Stimulated activated CD4-positive, alpha-beta T cell treated with anti-CD3 and anti-CD28 coated beads, Interleukin-12 subunit alpha, Interleukin-12 subunit beta, amount 100 ng/mL, for 48 hours (primary cell): ENCODE measurements around the gene NIPBL.
"Not testable (repeated sequence)": the region's sequence is repeated elsewhere in the genome, so short reads cannot be mapped to it uniquely, and the experiment has no call there.

ENCODE experiments used
- DNase-seq, 3 donors: peaks; one replicate each; pipeline ENCODE4 v3.0.0-alpha.2; 2020; ENCODE audit warnings: low read depth in 2 of 3, low spot score in 1 of 3

NIPBL gene

DNA sequence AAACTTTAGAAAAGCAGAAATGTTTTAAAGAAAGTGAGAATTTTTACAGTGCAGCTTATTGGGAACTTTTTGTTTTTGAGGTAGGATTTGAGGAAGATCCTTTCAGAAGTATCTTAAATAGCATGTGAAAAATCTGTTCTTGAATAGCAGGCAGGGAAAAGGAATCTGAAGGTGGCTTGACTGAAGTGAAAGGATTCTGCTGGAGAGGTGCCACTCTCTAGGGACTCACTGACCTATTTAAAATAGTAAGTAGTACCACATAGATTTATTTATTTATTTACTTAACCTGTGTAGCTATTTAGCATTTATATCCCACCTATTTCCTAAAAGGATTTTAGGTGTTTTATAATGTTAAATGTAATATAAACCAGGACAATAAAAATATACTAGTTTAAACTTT is 69.1 kb downstream of the NIPBL start:
- no peak for DNase-seq

DNA sequence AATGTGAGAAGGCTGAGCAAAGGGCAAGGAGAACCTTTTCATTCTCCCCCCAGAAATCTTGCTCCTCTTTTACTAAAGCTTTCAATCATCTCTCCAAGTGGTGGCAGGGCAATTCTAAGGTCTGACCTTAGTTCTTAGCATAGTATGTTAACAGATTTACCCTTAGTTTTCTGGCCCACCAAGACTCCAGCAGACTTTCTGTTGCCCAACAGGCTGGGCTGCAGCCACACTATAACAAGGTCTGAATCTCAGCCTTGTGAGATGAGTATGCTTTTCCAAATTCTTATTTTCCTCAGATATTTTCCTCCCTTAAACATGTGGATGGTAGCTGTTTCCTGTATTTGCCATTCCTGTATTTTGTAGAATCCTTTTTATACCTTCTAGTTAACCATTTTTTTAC is 69.5 kb downstream of the NIPBL start:
- no peak for DNase-seq

DNA sequence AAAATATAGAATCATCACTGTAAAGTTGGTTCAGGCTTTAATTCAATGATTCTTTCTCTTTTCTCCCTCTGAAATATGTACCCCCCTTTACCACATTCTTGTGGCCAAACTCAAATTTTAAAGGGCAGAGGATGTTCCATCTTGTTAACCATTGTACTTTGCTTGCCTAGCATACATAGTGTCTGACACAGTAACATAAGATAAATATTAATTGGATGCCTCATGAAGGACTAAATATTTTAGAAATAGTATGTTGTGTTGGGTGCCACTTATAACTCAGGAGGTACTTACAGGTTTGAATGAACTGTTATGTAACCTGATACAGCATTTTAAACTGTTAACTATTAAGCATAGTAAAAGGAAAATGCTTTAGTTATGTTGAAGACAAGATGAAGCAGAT is 71.5 kb downstream of the NIPBL start:
- DNase-seq, result no peak

DNA sequence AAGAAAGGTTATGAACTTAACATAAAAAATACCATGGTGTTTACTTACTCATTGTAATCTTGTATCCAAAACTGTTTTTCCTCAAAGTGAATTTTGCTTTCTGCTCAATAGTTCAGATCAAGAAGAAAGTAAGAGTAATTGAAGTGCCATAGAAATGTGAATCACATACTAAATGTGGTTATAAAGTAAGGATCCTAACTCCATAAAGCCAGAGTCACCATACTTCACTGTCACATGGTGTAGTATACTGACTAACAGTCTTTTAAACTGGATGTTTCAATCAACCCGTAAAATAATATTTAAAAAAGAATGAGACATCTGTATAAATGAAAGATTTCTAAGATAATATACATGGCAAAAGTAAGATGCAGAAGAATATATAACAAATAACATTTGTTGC is 72.1 kb downstream of the NIPBL start:
- DNase-seq, result no peak

DNA sequence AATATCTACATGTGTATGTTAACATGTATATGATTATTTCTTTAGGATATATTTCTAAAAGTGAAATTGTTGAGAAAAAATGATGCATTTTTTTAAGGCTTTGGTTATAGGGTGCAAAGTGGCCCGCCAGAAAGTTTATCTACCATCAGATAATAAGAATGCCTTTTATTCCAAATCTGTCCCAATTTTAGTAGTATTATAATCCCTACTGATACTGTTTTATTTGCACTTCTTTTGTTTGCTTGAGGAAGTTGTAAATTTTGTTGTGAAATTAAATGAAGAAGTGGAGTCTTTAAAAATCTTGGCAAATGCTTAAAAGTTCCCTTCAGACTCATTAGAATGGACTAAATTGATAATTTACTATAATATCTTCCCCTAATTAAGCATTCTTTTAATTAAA is 73.0 kb downstream of the NIPBL start:
- DNase-seq, result no peak

DNA sequence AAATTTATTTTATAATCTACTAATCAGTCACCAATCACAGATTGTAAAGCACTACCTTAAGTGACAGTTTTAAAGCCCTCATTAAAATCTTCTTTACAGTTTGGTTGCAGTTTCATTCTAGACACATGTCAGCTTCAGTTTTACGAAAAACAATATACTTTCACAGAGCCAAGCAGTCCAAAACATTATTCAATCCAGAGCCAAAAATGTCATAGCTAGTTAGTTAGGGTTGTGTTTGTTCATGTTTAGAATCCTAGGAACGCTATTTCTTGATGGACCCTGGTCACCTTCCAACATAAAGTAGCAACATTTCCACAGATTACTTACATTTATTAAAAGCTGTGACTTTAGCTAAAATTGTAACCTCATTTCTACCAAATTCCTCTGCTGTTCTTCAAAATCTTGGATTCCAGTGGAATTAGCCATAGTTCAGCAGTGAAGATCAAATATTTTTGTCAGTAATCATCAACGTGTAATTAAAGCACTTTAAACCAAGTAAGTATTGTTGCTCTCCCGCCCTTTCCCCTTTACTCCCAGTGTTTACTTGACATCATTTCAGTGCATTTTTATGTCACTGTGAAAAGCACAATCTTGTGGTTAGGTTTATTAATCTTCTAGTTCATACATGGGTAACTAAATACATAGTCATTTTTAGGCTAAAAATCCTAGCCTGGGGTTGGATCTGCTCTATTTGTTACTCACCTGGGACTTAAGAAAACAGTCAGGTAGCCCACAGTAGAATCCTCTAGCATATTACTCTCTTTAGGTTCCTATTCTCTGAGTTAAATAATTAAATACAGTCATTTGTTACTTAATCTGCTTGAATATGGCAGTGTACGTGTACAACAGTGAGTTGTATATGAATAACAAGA is 74.3 kb downstream of the NIPBL start:
- no peak for DNase-seq

DNA sequence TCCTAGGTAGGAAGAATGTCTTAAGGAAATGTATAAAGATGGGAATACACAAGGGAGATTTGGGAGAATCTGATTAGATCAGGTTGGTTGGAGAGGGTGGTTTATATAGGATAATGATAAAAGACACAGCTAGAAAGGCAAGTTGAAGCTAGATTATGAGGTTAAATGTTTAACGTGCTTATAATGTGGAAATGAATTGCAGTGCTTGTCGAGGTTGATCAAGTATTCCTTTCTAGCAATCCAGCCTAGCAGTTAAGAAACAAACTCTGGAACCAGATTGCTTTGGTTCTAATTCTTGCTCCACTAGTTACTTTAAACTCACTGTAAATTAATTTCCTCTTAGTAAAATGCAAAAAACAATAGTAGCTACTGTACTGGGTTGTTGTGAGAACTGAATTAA is 76.5 kb downstream of the NIPBL start:
- no peak for DNase-seq

DNA sequence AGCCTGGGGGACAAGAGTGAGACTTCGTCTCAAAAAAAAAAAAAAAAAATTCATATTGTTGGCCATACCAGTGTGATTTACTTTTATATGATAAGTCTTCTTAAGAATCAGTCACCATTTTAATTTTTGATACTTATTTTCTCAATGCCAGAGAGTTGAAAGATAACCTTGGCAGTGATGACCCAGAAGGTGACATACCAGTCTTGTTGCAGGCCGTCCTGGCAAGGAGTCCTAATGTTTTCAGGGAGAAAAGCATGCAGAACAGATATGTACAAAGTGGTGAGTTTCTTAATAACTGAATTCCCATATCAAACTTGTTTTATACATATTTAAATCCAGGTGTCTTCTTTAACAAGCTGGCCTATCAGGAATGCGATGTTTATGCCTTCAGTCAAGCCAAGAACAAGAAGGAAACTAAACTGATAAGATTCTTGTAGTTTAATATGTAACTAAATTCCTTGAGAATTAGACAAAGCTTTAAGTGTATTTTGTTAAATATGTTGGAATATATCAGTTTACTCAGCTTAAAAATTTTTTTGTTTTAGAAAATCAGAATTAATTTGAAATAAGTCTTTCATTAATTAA is 81.5 kb downstream of the NIPBL start:
- DNase-seq, result no peak

DNA sequence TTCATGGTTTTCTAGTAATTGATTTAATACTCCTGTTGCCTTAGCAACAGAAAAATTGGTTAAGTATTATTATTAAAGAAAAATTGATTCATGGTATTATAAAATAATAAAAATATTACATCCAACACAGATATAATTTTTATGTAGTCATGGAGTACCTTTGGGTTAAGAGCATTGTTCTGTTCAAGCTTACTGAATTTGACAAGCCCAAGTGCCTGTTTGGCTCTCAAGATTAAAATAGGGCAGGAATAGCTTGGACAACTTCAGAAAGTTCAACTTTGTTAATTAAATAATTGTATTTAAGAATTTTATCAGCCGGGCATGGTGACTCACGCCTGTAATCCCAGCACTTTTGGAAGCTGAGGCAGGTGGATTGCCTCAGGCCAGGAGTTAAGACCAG is 82.0 kb downstream of the NIPBL start:
- DNase-seq, result no peak

DNA sequence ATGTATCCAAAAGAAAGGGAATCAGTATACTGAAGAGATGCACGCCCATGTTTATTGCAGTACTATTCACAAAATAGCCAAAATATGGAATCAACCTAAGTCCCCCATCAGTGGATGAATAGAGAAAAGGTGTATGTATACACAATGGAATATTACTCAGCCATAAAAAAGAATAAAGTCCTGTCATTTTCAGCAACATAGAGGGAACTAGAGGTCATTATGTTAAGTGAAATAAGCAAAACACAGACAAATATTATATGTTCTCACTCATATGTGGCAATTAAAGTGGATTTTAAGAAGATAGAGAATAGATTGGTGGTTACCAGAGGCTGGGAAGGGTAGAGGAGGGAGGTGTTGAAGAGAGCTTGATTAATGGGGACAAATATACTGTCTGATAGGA is 88.6 kb downstream of the NIPBL start:
- no peak for DNase-seq

DNA sequence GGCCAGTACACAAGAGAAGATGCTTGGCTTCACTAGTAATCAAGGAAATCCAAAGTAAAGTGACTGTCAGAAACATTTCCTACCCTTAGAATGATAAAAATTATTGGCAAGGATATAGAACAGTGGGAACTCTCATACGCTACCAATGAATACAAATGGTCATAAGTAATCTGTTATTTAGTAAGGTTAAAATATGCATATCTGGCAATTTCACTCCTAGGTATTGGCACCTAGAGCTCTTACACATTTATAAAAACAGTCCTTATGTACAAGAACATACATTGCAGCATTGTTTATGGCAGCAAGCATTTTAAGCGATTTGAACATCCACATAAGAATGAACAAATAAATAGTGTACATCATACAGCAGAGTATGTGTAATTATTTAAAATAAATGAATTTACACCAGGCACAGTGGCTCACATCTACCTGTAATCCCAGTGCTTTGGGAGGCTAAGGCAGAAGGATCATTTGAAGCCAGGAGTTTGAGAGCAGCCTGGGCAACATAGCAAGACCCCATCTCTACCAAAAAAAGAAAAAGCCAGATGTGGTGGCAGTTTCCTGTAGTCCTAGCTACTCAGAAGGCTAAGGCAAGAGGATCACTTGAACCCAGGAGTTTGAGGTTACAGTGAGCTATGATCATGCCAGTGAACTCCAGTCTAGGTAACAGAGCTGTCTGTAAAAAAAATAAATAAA is 93.3 kb downstream of the NIPBL start:
- no peak for DNase-seq

DNA sequence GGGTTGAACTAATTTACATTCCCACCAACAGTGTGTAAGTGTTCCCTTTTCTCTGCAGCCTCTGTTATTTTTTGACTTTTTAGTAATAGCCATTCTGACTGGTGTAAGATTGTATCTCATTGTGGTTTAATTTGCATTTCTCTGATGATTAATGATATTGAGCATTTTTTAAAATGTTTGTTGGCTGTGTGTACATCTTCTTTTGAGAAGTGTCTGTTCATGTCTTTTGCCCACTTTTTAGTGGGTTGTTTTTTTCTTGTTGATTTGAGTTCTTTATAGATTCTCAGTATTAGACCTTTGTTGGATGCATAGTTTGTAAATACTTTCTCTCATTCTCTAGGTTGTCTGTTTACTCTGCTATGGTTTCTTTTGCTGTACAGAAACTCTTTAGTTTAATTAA is 101.6 kb downstream of the NIPBL start:
- no peak for DNase-seq

DNA sequence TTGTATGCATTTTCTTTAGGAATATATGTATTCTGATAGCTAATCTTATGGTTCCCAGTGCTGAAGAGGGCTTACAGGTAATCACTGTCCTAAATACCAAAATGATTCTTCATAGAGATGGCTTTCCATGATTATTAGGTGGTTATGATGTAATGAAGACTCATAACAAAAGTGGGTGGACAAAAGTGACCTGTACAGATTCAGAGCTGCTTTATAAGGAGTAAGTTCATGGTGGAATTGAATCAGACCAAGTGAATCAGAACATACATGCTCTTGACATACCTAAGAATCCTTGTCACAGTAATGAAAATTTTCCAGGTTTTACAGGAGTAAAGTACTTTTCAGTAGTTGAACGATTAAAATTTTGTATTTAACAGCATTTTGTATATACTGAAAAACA is 105.6 kb downstream of the NIPBL start:
- DNase-seq, result no peak

DNA sequence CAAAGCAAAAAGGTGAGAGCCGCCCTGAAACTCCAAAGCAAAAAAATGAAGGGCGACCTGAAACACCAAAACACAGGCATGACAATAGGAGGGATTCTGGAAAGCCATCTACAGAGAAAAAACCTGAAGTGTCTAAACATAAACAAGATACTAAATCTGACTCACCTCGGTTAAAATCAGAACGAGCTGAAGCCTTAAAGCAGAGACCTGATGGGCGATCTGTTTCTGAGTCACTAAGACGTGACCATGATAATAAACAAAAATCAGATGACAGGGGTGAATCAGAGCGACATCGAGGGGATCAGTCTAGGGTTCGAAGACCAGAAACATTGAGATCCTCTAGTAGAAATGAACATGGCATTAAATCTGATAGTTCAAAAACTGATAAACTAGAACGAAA is 108.8 kb downstream of the NIPBL start:
- DNase-seq, result no peak

DNA sequence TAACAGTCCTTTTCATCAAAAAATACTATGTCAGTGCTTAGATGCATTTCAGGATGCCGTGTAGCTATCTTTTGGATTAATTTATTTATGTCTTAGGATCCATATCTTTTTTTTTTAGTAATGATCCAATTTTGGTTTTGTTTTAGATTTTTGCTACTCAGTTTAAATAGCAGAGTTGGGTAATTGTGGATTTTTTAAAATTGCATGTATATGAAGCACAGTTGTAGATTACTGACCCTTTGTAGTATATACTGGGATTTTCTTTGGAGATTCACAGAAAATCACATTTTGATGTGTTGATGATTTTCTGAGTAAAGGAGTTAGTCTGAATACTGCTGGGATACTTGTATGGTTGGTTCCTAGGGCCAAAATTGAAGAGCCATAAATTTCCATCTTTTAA is 111.8 kb downstream of the NIPBL start:
- no peak for DNase-seq

DNA sequence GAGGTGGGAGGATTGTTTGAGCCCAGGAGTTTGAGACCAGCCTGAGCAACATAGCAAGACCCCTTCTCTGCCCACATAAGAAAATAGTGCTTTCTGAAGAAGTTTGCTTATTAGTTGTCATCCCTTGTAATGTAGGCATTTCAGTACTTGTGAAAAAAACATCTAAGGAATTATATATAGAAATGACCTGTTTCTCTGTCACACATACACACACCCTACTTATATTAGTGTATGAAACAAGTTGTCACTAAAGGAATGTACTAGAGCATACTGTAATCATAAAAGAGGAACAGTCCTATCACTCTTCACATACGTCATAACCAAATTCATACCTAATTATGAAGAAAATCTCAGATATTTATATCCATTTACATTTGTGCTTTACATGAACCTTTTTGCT is 122.0 kb downstream of the NIPBL start:
- no peak for DNase-seq

DNA sequence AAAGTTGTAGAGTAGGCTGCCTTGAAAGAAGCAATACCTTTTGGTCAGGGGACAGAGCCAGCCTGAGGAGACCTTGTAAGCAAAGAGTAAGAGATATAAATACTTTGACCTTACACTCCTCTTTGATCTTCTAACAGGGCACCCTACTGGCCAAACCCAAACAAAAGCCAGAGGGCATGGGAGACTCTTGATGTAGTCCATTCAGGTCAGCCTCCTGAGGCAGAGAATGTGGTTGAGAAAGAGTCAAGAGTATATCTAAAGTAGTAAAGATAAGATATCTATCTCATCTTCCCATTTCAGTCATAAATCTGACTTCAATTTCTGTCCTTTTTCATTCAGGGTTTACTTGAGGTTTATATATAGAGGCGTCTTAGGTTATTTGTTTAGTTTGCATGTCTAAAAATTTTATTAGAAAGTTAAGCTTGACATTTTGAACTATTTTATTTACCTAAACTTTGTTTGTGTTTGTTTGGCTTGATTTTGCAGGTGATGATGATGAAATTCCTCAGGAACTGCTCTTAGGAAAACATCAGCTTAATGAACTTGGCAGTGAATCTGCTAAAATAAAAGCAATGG is 125.7 kb downstream of the NIPBL start:
- no peak for DNase-seq

DNA sequence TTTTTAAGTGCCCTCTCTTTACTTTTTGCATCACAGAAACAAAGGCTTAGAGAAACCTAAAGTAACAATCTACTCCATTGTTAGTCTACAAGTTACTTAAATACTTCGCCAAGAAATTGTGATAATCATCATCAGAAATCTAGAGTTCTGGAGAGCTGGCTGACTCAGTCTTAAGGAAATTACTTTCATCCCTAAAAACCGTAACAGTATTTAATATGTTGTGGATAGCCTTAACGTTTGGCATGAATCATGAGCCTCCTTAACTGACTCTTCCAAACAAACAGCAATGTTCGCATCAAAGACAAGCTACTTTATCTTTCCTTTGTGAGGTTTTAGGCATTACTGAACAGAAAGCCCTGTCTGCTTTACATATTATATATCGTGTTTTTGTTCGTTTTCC is 128.7 kb downstream of the NIPBL start:
- no peak for DNase-seq

DNA sequence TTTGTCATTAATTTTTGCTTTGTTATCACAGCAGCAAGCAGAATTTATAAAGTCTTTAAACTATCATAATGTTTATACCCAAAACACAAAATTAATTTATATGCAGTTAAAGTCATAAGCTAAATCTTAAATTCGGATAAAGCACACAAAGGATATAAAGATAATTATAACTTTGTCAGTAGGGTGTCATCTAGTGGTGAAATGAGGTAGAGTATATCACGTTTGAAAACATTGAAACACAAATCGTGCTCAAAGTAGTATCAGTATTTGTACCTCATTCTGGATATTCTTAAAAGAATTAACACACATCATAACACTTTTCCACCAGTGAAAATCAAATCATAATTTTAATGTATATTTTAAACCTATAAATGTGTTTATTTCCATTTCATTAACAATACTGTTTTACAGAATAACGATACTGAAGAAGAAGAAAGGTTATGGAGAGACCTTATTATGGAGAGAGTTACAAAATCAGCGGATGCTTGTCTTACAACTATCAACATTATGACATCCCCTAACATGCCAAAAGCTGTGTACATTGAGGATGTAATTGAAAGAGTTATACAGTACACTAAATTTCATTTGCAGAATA is 129.5 kb downstream of the NIPBL start:
- DNase-seq, result no peak

DNA sequence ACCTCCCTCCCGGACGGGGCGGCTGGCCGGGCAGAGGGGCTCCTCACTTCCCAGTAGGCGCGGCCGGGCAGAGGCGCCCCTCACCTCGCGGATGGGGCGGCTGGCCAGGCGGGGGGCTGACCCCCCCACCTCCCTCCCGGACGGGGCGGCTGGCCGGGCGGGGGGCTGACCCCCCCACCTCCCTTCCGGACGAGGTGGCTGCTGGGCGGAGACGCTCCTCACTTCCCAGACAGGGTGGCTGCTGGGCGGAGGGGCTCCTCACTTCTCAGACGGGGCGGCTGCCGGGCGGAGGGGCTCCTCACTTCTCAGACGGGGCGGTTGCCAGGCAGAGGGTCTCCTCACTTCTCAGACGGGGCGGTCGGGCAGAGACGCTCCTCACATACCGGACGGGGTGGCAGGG is 136.6 kb downstream of the NIPBL start:
- DNase-seq, result not testable (repeated sequence)

DNA sequence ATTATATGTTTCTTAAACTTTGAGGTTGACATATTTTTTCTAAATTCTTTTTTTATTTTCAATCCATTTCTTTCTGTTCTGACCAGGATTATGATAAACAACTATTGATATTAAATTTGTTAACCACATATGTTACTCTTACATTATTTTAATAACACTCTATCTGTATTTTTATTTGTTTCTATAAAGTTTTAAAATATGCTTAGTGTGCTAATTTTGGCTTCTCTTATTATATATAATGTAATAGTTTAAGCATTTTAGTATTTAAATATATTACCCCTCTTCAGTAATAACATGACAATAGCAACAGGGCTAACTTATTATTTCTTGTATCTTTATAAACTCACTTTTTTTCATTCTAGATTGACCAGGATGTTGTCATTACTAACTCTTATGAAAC is 137.8 kb downstream of the NIPBL start:
- no peak for DNase-seq
